IMR-90 (cell line): ENCODE results near the gene IQSEC1.

Source experiments
- POLR2A ChIP-seq: IDR thresholded peaks from 2 replicates; pipeline ENCODE4 v1.6.1; 2012; ENCODE audit warnings: mild to moderate bottlenecking, low read depth, low read length
- RAD21 ChIP-seq: IDR thresholded peaks from 2 replicates; pipeline ENCODE4 v1.6.1; 2012; ENCODE audit warnings: low read length, improper control_type of control experiment
- TF ChIP-seq, protein P1 (sequence below): conservative IDR thresholded peaks from 2 replicates; pipeline ENCODE4 v1.5.1; 2012; ENCODE audit warnings: mild to moderate bottlenecking, low read depth, low read length, improper control_type of control experiment

DNA sequence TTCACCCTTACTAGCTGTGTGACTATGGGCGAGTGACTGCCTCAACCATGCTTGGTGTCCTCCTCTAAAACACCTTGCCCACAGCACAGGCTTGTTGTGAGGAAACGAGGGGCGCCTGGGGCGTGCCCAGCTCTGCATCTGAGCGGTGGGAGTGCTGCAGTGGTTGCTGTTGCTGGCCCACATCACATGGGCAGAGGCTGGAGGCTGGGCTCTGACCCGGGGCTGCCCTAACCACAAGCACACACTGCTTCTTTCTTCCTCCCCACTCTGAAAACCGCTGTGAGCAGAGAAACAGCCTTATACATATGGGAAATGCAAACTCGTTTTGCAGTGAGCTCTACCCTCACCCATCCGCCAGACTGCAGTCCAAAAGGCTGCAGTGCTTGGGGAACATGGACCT is 157.1 kb downstream of the IQSEC1 start:
- TF ChIP-seq, protein P1, sequence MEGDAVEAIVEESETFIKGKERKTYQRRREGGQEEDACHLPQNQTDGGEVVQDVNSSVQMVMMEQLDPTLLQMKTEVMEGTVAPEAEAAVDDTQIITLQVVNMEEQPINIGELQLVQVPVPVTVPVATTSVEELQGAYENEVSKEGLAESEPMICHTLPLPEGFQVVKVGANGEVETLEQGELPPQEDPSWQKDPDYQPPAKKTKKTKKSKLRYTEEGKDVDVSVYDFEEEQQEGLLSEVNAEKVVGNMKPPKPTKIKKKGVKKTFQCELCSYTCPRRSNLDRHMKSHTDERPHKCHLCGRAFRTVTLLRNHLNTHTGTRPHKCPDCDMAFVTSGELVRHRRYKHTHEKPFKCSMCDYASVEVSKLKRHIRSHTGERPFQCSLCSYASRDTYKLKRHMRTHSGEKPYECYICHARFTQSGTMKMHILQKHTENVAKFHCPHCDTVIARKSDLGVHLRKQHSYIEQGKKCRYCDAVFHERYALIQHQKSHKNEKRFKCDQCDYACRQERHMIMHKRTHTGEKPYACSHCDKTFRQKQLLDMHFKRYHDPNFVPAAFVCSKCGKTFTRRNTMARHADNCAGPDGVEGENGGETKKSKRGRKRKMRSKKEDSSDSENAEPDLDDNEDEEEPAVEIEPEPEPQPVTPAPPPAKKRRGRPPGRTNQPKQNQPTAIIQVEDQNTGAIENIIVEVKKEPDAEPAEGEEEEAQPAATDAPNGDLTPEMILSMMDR, result no peak
- TF ChIP-seq POLR2A, result no peak
- no peak for TF ChIP-seq RAD21
